Fibroblast of peridontal ligament (primary cell): ENCODE data around the gene WNT5A.

Experiments
- DNase-seq: peaks from one replicate; pipeline ENCODE4 v3.0.0-alpha.2; 2010; ENCODE audit errors: extremely low read depth

Gene WNT5A

DNA sequence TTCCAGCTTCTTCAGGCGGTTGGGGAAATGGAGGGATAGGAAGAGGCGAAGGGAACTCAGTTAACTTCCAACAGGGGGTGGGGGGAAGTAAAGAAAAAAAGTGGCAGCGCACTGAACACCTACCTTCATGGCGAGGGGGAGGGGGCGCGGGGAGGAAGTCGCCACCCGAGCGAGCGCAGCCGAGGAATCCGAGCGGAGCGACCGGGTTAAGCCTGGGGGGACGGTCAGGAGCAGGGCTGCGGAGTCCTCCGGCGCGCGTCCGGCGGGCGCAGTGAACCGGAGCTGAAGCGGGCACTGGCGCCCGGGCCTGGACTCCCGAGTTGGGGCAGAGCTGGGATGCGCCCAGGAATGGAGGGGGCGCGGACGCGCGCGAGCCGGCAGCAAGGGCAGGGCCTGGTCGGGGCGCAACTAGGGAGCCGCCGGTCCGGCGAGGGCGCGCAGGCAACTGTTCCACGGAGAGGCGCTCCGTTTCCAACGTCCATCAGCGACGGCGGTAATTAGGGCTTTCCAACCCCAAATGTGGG lies at the start of gene WNT5A:
Gene WNT5A (minus strand): TSS at position 450 of the 524 bp plus-strand sequence. CDS start 321 bp downstream, at position 129.
- no peak for DNase-seq

DNA sequence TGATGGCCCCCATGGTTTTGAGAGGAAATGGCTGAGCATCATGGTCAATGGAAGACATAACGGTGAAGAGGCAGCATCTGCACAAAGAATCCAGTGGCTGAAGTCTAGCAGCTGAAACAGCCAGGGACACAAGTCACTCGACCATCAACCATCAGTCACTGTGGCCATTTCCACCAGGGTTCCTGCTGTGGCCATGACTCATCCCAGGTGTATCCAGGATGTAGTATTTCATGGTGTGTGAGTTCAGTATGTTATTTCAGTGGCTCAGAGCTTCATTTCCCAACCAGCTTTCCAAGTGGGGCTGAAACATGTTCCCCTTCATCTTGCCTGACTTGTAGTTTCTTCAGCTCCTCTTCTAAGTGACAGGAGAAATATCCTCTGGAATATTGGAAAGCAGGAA lies 47.8 kb upstream of the WNT5A start:
- DNase-seq, result no peak

DNA sequence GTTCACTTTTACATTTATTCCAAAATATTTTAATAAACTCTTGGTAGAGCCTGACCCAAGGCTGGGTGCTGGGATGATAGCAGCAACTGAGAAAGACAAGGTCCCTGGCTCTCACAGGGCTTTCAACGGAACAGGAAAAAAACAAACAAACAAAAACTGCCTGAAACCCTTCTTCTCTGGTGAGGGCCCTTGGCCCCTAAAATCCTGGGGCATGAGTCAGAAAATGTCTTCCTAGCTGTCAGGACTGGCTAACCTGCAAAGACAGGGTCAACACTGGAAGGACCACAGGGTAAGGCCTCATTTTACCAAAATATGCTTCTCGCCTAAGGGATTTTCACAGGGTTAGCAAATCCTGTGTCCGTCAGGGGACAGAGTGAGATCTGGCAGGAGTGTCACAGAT lies 45.7 kb upstream of the WNT5A start:
- DNase-seq, result no peak

DNA sequence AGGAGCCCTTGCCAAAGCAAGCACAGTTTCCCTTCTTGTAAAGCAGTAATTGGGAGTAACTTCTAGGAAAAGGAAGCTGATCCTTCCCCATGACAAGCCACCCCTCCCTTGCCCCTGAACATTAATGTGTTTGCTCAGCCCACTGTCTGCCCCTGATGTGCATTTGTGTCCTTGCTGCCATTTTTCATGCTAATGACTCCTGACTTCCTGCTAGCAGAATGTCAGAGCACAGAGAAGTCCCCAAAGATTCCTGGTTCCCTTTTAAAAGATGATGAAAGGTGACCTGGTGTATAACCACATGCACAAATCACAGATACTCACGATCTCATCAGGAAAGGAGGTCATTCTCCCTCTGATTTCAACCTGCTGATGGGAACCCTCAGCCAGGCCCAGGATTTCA lies 44.2 kb upstream of the WNT5A start:
- no peak for DNase-seq

DNA sequence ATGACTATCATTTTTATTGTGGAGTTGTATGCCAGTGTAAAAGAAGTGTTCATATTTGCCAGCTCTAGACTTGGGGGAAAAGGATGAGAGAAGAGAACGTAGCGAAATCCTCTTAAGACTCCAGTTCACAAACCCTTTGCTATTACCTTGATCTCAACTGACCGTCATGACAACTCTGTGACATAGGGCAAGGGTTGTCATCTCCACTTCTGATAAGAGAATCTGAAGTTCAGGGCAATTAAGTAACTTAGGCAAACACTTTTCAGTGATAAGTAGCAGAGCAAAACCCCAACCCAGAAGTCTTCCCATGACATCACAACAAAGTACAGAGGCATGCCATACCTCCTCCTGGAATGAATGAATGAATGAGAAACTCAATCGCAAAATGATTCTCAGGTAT lies 40.3 kb upstream of the WNT5A start:
- no peak for DNase-seq

DNA sequence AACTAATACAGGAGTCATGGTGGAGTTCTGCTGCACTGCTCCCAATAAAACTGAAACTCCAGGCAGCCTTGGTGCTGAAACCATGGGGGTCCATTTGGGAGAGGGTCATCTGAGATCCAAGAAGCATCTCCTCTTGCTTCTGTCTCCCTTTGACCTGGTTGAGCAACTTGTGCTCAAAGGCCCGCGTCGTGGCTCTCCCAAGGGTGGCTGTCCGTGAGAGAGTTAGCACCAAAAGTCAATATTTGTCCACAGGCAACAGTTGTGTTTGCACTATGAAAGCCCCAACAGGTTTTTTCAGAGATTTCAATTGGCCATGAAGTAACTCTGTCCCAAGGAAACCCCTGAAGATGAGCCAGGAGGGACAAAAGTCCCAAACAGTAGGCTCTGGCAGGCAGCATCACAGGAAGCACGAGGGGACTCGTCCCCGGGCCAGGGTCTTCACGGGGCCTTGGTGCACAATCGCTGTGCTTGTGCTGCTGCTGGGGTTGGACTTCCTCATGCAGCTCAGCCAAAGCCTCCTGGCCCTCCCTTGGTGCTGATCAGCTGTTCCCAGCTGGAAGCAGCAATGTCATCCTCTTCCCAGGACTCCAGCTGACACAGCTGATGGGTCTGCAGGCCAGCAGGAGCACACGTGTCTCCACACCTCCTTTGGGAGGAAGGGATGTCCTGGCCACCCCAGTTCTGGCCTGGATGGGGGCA lies 39.4 kb upstream of the WNT5A start:
- no peak for DNase-seq

DNA sequence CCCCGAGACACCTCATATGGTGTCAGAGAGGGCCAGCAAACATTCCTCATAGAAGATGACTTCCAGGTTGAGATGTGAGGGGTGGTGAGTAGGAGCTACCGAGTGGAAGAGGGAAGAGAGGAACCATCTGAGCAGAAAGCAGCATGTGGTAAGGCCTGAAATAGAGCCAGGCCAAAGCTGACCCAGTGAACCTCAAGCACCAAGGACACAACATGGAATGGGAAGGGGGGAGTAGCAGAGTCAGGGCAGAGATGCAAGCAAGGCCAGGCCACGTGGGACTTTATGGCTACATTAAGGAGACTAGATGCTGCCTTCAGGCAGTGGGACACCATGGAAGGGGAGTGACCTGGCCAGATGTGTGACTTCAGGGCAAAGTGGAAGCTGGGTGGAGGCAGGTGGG lies 38.3 kb upstream of the WNT5A start:
- DNase-seq, result no peak

DNA sequence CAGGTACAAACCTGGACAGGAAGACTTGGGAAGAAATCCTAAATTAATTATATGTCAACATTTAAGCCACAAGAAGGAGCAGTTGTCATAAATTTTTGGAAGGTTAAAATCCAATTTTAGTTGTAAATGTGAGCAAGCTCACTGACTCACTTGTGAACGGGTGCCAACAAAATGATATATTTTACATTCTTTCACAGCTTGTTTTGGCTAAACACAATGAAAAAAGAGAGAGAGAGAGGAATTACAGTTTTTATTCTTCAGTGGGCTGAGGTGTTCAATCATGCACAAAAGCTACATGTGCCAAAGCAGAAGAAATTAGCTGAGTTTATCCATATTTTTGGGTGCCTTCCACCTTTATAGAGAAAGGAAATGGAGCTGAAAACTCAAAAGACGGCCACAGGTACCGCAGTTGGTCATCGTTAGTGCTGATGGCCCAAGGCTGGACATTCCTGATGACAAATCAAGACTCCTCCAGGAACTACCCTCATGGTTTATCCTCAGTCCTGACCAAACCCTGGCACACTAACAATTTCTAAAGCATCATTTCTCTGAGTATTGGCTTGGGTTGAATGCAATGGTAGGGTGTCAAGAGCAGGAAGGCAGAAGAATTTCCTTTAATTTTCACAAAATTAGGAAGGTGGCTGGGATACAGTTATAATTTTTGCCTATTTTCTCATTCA lies 37.6 kb upstream of the WNT5A start:
- peak; percentile 51 for DNase-seq

DNA sequence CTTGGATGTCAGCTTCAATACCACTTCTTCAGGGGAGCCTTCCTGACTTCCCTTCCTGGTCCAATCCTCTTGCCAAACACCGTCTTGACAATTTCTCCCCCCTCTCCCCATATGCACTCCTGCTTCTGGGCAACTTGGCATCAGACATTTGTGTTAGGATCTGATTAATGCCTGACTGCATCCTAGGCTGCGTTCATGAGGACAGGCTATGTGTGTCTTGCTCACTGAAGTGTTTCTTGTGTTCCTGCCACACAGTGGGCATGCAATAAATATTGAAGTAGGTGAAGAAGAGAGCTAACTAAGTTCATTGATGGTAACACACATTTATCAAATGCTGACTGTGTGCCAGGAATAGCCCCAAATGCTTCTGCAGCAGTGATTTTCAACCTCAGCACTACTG lies 36.4 kb upstream of the WNT5A start:
- DNase-seq, result no peak

DNA sequence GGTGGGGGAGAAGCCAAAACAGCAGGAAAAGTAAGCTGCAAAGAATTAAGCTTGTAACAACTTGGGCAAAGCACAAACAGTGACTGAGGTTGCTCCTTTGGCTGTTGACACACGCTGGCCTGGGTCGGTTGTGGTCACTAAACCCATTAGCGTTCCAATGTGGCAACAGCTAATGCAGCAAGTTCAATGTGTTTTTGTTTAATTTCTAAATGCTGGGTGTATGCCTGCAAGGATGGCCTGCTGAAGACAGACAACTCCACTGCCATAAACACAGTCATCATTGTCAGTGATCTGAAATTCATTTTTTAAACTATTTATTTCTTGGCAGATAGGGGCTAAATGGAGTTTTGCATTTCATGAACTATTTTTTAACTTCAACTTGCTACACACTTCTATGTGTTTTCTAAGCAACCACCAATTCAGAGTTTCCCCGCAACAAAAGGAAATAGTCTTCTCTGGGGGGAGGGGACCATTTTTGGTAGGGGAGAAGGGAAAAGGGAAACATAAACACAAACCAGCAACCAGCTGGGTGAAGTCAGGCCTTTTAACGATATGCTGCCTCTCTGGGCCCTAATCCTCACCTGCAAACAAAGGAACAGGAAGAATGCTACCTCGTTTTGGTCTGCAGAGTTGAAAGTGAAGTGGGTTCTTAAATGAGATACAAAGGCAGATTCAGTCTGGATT lies 34.8 kb upstream of the WNT5A start:
- DNase-seq, result peak; percentile 55

DNA sequence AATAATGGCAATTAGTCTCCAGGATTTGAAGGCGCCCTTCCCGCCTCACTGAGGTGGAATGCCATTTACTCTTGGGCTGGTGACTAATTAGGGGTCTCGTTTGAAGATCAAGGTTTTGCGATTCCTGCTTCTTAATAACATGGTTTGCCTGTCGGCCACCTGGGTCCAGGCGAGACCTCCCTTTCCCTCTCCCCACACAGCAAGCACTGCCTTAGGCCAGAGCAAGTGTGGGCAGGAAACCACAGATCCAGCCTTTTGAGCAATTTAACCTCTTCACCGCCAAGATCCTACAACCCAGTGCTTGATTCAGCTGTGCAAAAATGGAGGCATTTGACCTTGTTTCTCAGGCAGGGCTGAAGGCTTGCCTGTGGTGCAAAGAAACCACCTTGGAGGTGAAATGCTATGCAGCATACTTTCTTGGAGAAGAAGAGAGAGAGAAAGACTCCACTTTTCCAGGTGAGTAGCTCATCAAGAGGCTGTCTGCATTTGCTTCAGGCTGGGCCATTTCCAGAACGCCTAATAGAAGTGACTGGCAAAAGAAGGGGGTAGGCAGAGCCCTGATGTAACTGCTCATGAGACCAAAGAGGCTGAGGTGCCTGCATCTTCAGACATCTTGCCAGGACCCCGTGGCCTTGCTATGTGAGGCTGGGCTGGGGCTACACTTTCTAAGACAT lies 34.1 kb upstream of the WNT5A start:
- no peak for DNase-seq

DNA sequence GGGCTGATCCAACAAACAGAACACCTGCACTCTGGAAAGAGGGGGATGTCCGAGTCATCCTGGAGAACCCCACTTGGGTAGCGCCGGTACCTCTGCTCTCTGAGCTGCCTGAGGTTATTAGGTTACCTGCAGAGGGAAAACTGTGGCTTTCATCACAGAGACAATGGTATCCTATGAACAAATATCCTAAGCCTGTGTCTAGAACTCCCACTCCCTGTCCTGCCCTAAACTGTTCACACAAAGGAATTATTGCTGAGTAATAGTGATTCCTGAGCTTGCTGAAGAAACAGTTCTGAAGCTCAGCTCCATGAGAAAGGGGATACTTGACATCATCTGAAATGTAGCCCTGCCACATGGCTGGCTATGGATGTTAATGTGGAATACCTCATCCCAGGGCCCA lies 31.9 kb upstream of the WNT5A start:
- DNase-seq, result peak; percentile 51

DNA sequence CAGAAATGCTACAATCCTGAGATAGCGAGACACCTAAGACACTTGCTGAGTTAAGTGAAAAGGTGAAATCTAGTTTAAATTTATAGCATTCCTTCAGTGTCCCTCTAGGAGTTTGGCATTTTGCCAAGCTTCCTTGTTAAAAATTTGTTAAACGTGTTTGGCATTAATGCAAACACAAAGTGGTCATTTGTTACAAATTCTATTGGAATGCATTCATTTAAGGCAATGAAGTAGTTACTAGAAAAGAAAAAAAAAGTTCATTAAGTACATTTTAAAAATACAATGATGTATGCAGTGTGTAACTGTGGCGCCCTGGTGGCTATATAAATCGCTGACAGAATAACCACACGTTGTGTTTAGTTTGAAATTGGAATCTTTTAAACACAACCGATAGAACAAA lies 31.3 kb upstream of the WNT5A start:
- DNase-seq, result peak; percentile 3

DNA sequence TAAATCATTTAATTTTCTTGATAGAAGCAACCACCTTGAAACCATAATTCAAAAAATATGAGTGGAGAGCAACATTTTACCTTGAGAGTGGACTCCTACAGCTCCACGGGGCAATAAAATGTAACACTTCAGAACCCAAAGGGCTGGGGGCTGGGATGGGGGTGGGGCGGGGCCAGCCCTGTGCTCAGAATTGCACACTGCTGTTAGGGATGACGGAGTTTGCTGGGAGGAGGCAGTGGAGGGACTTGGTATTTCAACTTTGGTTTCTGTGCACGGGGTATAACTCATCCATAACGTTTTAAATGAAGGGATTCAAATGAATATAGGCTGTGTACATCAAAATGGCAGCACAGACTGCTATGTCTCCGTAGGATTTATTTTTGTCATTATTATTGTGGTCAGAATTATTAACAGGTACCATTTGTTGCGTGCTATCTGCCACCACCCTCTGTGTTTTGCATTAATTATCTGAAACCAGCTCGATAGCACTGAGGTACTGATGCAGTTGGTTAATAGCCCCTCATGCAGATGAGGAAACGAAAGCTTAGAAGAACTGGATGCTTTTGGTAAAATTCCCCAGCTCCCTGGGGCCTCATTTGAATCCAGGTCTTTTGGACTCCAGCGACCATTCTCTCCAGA lies 29.4 kb upstream of the WNT5A start:
- no peak for DNase-seq

DNA sequence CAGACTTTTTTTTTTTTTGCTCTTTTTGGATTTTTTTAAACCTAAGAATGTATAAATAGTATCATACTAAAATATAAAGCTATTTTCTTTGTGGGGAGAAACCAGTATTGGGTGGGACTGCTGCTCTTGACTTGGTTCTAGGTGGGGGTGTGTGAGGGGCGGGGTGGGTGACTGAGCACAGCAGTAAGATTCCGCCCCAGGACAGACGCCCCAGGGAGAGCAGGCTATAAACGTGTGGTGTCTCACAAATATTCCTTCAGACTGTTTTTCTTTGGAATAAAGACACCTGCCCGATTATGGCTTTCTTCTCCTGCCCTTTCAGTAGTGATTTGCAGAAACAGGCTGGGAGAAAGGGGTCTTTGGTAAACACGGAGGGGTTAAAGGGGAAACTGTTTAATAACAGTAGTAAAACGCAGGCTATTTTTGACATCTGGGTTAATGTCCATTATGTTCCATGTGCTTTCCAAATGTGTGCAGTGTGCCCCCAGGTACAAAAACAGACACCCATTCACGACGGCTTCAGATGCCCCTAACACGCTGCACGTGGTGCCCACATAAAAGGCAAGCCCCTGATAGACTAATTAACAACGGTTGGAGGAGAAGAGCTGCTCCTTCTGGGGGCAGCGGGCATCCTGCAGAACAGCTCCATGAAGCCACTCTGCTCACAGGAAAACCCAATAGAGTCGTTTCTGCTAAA lies 28.6 kb upstream of the WNT5A start:
- DNase-seq, result no peak

DNA sequence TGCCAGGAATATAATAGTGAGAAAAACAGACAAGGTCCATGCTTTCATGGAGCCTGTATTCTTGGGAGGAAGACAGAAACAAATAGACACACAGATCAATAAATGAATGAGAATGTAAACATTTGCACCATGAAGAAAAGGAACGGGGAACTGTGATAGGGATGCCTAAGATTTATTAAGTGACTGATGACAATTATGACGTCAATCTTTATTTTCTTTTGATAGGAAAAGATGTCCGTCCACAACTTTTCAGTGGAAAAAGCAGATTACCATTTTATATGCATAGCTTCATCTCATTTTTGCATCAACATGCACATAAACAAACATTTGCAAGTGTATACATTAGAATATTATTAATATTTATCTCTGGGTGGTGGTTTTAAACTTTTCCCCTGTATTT lies 27.9 kb upstream of the WNT5A start:
- no peak for DNase-seq

DNA sequence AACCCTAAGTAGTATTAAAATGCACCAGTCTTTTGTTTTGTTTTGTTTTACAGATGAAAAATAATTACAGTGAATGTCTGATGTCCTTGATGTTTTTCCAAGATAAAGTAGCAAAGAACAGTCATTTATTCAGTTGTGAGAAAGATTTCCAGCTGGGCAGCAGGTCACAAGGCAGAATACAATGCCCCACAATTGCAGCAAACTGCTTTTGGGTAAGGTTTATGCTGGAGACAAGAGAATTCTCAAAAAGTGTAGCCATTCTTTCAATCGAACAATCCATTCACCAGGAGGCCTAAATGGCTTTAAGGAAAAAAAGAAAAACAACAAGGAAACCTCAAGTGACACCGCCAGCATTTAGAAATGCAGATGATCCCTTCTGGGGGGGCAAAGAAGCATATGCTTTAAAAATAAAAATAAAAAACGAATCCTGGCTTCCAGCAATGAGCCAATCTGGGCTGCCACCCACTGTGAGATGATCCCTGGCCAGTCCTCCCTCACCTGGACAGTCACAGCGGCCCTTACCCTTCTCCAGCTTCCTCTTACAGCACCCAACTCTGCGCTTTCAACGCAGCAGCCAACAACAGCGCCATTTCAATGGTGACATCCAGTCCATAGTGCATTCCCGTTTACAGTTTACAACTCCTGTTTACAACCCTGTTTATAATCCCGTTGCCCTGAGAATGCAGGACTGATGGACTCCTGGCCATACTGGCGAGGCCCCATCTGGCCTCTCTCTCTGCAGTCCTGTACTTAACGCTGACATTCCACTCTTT lies 25.7 kb upstream of the WNT5A start:
- no peak for DNase-seq

DNA sequence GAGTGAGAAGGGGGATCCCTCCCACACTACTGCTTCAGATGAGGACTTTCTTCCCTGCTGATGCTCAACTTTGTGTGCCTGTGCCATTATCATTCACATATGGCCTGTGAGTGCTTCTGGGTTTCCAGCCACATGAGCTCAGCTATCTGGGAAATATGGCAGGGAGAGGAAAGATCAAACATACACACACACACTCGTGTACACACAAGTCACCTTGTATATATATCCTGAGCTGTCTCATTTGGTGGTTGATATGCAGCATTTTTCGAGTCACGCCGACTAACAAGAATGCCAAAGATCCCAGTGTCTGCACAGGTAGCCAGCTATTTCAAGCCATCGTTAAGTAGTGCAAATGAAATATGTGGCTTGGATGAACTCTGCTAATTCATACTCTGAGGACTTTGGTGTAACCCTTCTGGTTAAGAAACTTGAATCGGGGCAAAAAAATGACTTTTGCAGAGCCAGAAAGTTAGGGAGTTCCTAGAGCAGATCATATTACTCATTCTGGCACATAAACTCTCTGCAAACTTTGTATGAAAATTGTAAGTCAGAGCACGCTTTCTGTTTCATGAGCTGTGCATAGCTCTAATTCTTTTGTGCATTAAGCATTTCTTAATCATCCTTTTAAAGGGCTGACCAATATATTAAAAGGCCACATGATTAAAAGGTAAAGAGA lies 24.9 kb upstream of the WNT5A start:
- DNase-seq, result peak; percentile 84

DNA sequence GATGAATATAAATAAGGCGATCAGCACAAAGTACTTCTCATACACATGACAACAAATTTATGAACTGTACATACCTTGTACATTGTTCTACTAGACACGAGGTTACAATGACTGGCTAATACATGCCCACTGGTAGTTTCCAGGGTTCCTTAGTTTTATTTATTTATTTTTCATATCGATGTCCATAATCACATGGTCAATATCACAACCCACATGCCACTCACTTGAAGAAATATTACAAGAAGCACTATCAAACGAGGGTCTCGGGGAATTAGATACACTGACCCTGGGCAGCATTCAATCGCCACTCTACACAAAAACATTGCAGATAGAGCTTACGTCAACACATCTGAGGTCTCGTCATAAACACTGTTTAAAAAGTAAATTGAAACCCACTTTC lies 21.2 kb upstream of the WNT5A start:
- DNase-seq, result no peak

DNA sequence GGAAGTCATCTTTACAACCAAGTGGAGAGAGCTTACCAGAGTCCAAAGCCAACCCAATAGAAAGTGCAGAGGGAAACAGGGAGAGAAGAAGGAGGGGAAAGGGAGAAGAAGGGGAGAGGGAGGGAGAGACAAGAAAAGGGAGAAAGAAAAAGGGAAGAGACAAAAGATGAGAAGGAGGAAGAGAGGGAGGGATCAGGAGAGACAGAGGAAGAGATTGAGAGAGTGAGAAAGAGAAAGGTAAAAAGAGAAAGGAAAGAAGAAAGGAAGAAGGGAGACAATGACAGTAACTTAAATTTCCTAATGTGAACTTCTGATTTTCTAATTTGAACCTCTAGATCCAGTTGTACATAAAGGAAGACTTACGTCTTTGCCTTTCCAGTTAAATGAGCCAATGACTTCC lies 20.7 kb upstream of the WNT5A start:
- DNase-seq, result no peak
